MCF 10A (cell line): Measurements from ENCODE around the gene TMEM72. TPM values are rescaled to one million over a fixed set of nuclear protein-coding genes. Genes with fewer than 3 reads are reported as not detected.

Experiments used
- BruUV-seq: library from RNA; stranded (reverse); fragments of 400-500 nt; replicated peaks from 2 replicates; lab custom pipeline; 2021; lab: Mats Ljungman, UMichigan
- CTCF ChIA-PET: fragments of 300-600 bp; sonication (Branson Sonifier 250); formaldehyde crosslinking; extraction: SDS; loops from one replicate; lab custom pipeline; 2021; ENCODE audit warnings: antibody characterized with exemption, inconsistent platforms; lab: Yijun Ruan, JAX
- POLR2A ChIA-PET: fragments of 300-600, 350-650 bp; sonication (Branson Sonifier 250); formaldehyde crosslinking; extraction: SDS; loops from one replicate; lab custom pipeline; 2020; ENCODE audit warnings: antibody characterized with exemption, inconsistent platforms; lab: Yijun Ruan, JAX
- DNase-seq: peaks from one replicate; pipeline ENCODE4 v3.0.0-alpha.2; 2018; ENCODE audit not compliant: unreplicated experiment
- H3K27ac Mint-ChIP-seq: one replicate; pipeline ENCODE4 v1.8.0; 2022; ENCODE audit warnings: mild to moderate bottlenecking, low read depth, mixed read lengths; ENCODE audit not compliant: unreplicated experiment
- H3K27me3 Mint-ChIP-seq: one replicate; pipeline ENCODE4 v1.8.0; 2022; ENCODE audit warnings: mixed read lengths; ENCODE audit not compliant: insufficient read depth, unreplicated experiment
- H3K36me3 Mint-ChIP-seq: one replicate; pipeline ENCODE4 v1.8.0; 2022; ENCODE audit warnings: mild to moderate bottlenecking, moderate library complexity, mixed read lengths; ENCODE audit not compliant: insufficient read depth, unreplicated experiment
- H3K4me1 Mint-ChIP-seq: one replicate; pipeline ENCODE4 v1.8.0; 2022; ENCODE audit warnings: mixed read lengths; ENCODE audit not compliant: insufficient read depth, unreplicated experiment
- H3K4me3 Mint-ChIP-seq: one replicate; pipeline ENCODE4 v1.8.0; 2022; ENCODE audit warnings: mild to moderate bottlenecking, moderate library complexity, mixed read lengths; ENCODE audit not compliant: unreplicated experiment
- H3K9me3 Mint-ChIP-seq: one replicate; pipeline ENCODE4 v1.8.0; 2022; ENCODE audit warnings: mixed read lengths; ENCODE audit not compliant: unreplicated experiment
- CTCF ChIP-seq: fragments of 200-600 bp; IDR thresholded peaks from one replicate; pipeline ENCODE4 v1.8.0; 2022; ENCODE audit warnings: antibody characterized with exemption, mild to moderate bottlenecking; ENCODE audit not compliant: unreplicated experiment
- intact Hi-C: fragments of 100-400 bp; cut with micrococcal nuclease; formaldehyde crosslinking; loops from 2 replicates; pipeline ENCODE4 v1.14.1; 2022
- total RNA-seq: library from RNA; stranded (reverse); gene quantifications from 2 replicates; pipeline ENCODE4 v1.2.3, GENCODE V29; 2022

Gene TMEM72
- total RNA-seq, 1 experiment from 2014 or later: not detected

DNA sequence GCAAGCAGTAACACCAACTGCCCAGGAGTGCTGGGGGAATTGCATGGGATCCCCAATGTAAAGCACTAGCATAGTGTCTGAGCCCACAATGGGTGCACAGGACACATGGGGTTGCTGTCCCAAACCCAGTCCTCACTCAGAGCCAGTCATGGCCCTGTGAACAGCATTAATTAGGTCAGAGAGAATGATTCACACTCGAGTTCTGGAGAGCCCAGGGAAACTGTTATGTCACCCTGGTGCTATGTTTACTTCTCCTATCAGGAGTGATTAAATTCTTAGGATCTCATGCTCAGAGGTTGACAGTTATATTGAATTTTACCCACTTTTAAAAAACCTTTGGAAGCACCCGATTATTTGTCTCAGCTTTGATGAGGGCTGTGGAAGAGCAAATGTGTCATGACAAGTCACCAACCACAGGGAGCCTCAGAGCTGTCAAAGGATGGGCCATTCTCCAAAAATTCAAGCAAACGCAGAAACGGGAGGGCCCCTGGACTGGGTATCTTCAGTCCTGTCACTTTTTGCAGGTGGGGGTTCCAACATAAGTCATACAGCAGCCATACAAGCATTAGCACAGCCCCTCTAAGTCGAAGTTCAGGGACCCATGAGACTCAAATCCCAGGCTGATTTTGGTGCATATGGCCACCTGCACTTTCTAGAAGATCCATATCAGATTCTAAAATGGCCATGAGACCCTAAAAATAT is 47.2 kb downstream of the TMEM72 start:
- Mint-ChIP-seq H3K36me3 (no peaks in the 10 kb centered on the region), H3K4me3 (peak overlapping the region; percentile 80), H3K27me3 (no peaks in the 10 kb centered on the region), H3K4me1 (peaks cover 9% of the 10 kb centered on the region), H3K9me3 (no peaks in the 10 kb centered on the region), H3K27ac (no peak overlapping the region)
- DNase-seq: peak; percentile 33
- no peak for TF ChIP-seq CTCF
- ChIA-PET CTCF (interaction anchor here (0.7 kb wide), 1 partner anchor 50 kb away, joined by 3 read pairs; no protein-coding TSS in a partner anchor), POLR2A (interaction anchor here (0.9 to 2.4 kb wide), 3 partner anchors 9 to 20 kb away, joined by 3 to 9 read pairs (median 4); partner anchors contain the start of gene DEPP1)
- intact Hi-C loops: no loop called here
- BruUV-seq: no TSS peak

DNA sequence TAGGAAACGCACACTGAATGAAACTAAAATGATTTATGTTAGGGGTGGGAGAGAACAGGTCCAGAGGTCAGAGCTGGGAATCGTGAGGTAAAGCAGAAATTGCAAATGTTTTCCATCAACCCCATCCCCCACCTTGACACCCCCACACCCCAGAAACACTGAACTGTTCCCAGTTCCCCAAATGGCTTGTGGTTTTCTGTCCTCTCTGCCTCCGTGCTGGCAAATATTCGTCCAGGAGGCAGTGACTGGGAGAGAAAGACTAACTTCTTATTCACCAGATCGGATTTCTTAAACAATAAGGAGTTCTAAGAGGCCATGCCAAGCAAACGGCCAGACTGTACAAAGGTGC is 47.7 kb downstream of the TMEM72 start:
- POLR2A ChIA-PET: interaction anchor here (0.9 to 2.4 kb wide), 3 partner anchors 9 to 19 kb away, joined by 3 to 9 read pairs (median 4); partner anchors contain the start of gene DEPP1
- intact Hi-C loops: no loop called here
- CTCF ChIA-PET: no interaction called here
- no peak for DNase-seq
- Mint-ChIP-seq H3K4me3 (peak overlapping the region; percentile 80), H3K9me3 (no peaks in the 10 kb centered on the region), H3K27me3 (no peaks in the 10 kb centered on the region), H3K4me1 (peaks cover 9% of the 10 kb centered on the region), H3K36me3 (no peaks in the 10 kb centered on the region), H3K27ac (peak overlapping the region; percentile 61)
- no TSS peak for BruUV-seq
- TF ChIP-seq CTCF: no peak

DNA sequence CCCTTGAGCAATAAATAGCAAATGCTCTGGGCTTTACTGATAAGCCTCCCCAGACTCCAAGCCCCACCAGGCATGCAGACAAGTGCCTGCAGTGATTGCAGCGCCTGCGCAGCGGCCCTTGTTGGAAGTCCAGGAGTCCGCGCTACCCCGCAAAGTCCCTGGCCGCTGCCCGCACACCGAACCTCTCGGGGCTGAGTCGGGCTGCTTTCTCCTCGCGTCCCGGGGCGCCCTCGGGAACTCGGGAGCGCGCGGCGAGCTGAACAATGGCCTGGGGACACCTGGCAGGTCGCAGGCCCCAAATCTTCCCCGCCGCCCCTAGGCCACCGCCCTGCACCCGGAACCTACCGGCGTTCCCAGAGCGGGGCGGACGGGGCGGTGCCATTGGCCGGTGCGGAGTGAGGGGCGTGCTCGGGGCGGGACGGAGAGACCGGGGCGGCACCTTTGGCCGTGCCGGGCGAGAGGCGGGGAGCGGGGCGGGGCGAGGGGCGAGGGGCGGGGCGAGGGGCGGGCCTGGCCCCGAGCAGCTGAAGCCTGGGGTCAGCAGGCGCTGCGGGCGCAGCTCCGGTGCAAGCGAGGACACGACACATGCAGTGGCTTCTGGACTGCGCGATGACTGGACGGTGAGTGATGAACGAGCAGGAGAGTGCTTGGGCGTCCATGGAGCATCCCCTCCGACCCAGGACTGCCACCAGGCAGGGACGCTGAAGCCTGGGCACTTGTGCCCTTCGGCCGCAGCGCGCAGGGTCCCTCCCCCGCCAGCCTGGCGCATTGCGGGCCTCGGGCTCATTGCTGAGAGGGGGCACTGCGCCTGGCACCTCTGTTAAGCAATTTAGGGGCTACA is 48.3 kb downstream of the TMEM72 start, which contains the start of gene RASSF4:
Gene RASSF4 (plus strand): TSS at position 556 of the 841 bp plus-strand sequence. CDS start 10,401 bp downstream, outside the sequence.
- peaks cover 15% of the 10 kb centered on the region for H3K4me1 Mint-ChIP-seq
- no peaks in the 10 kb centered on the region for H3K36me3 Mint-ChIP-seq
- H3K4me3 Mint-ChIP-seq: peak within 1 kb of the TSS; percentile 80
- DNase-seq: peak; percentile 87
- TSS peak; percentile 79 for BruUV-seq
- no peaks in the 10 kb centered on the region for H3K27me3 Mint-ChIP-seq
- no peaks in the 10 kb centered on the region for H3K9me3 Mint-ChIP-seq
- POLR2A ChIA-PET: interaction anchor here (0.9 to 2.4 kb wide), 3 partner anchors 10 to 19 kb away, joined by 3 to 9 read pairs (median 4); partner anchors contain the start of gene DEPP1
- intact Hi-C loops: no loop called here
- CTCF ChIA-PET: no interaction called here
- TF ChIP-seq CTCF: no peak
- peak within 1 kb of the TSS; percentile 61 for H3K27ac Mint-ChIP-seq

DNA sequence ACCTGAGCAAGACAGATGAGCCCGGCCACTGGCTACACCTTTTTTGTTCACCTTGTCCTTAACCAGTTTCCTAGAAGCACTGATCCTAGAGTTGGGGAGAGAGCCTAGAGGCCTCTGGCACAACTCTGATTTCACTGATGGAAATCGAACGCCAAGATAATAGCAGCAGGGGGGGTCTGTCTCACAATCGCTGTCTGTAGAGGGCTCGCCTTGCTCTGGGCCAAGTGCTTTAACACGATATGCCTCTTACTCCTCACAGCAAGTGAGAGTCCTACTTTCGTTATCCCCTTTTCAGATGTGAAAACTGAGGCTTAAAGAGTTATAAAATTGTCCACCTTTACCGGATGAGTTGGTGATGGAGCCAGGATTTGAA is 48.9 kb downstream of the TMEM72 start:
- no peaks in the 10 kb centered on the region for H3K27me3 Mint-ChIP-seq
- ChIA-PET POLR2A (interaction anchor here (0.6 to 2.4 kb wide), 2 partner anchors 18 to 28 kb away, joined by 3 to 9 read pairs; partner anchors contain the start of gene DEPP1), CTCF (no interaction called here)
- TF ChIP-seq CTCF: no peak
- DNase-seq: no peak
- peaks cover 21% of the 10 kb centered on the region for H3K4me1 Mint-ChIP-seq
- H3K27ac Mint-ChIP-seq: no peak overlapping the region
- no peaks in the 10 kb centered on the region for H3K9me3 Mint-ChIP-seq
- BruUV-seq: no TSS peak
- no peaks in the 10 kb centered on the region for H3K36me3 Mint-ChIP-seq
- intact Hi-C loops: no loop called here
- H3K4me3 Mint-ChIP-seq: peak overlapping the region; percentile 80
